Ascending aorta (tissue), 2 donors: ENCODE results near the gene MAP4K1. TPM values are rescaled to one million over a fixed set of nuclear protein-coding genes. Genes with fewer than 3 reads are reported as not detected.

ENCODE experiments used
- DNase-seq, 2 donors: peaks; one replicate each; pipeline ENCODE4 v3.0.0-alpha.2; 2019; ENCODE audit warnings: low spot score in 2 of 2
- H3K27ac ChIP-seq, 2 donors: fragments of 200-600 bp; sonication (generic); one replicate each; pipeline ENCODE4 v1.5.1; 2016 to 2017; ENCODE audit warnings: mild to moderate bottlenecking in 1 of 2
- H3K27me3 ChIP-seq: fragments of 200-600 bp; sonication (generic); one replicate; pipeline ENCODE4 v1.5.1; 2017
- H3K36me3 ChIP-seq, 2 donors: fragments of 200-600 bp; sonication (generic); one replicate each; pipeline ENCODE4 v1.5.1; 2016
- H3K4me1 ChIP-seq, 2 donors: fragments of 200-600 bp; sonication (generic); one replicate each; pipeline ENCODE4 v1.5.1; 2016 to 2017; ENCODE audit warnings: mild to moderate bottlenecking in 1 of 2
- H3K4me3 ChIP-seq, 2 donors: fragments of 200-600 bp; sonication (generic); one replicate each; pipeline ENCODE4 v1.5.1; 2016 to 2017; ENCODE audit warnings: mild to moderate bottlenecking in 1 of 2
- H3K9me3 ChIP-seq, 2 donors: fragments of 200-600 bp; sonication (generic); one replicate each; pipeline ENCODE4 v1.5.1; 2016
- CTCF ChIP-seq, 3 experiments: fragments of 200-600 bp in 2 of 3; fragments of 450-650 bp in 1 of 3; sonication (generic) in 2 of 3; IDR thresholded peaks; one replicate each; pipeline ENCODE4 v1.5.1; 2016 to 2019; ENCODE audit warnings: antibody characterized with exemption in 3 of 3, mild to moderate bottlenecking in 1 of 3, moderate library complexity in 1 of 3
- intact Hi-C: fragments of 100-400 bp; cut with DNase I; formaldehyde crosslinking; loops from one replicate; pipeline ENCODE4 v1.15.1; 2023
- total RNA-seq: library from RNA; depleted of rRNA; stranded (reverse); fragments of >200 nt; gene quantifications from one replicate; pipeline ENCODE4 v1.1.0, GENCODE V29; 2016

The MAP4K1 gene
- total RNA-seq, 1 donor from 2014 or later, result 15.1 TPM

DNA sequence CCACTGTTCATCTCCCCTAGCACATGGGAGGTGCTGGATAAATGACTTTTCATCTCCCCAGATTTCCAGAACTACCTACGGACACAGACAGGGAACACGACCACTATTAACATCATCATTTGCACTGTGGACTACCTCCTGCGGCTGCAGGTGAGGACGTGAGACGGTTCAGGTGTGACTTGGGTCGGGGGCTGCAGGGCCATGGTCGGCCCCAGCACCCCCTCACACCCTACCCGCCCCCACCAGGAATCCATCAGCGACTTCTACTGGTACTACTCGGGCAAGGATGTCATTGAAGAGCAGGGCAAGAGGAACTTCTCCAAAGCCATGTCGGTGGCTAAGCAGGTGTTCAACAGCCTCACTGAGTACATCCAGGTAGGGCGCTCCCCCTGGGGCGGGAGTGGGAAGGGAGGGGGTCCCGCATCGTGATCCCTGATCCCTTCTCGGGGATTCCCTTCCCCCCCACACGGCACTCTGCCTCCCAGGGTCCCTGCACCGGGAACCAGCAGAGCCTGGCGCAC, 74.4 kb downstream of the MAP4K1 start:
- Histone ChIP-seq H3K4me3 (peak overlapping the region in 1 of 2 donors; percentile 58), H3K9me3 (no peaks in the 10 kb centered on the region), H3K36me3 (no peaks in the 10 kb centered on the region), H3K27ac (no peak overlapping the region), H3K27me3 (no peaks in the 10 kb centered on the region), H3K4me1 (peaks cover 0 to 22% of the 10 kb centered on the region in 2 donors)
- no peak for DNase-seq
- no peak for TF ChIP-seq CTCF (IDR thresholded peaks at IDR 0.05)
- intact Hi-C loops, result loop anchor here (5.0 to 10.0 kb wide), 4 partner anchors 74 to 351 kb away; partner anchors contain the start of genes EIF3K, MAP4K1, NFKBIB and SIRT2

DNA sequence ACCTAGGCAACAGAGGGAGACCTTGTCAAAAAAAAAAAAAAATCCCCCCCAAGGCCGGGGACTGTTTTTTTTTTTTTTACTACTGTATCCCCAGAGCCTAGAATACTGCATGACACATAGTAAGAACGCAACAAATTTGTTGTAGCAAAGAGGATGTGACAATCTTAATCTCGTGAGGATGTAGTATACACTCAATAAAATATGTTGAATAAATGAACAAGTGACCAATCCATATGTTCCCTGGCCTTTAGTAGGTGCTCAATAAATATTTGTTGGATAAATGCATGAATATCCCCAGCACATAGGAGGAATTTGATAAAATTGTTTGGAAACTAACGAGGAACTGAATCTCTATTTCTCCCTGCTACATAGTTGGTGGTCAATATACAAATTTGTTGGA, 75.7 kb downstream of the MAP4K1 start:
- intact Hi-C loops, result loop anchor here (5.0 to 10.0 kb wide), 4 partner anchors 75 to 353 kb away; partner anchors contain the start of genes EIF3K, MAP4K1, NFKBIB and SIRT2
- DNase-seq, result no peak
- no peak overlapping the region for H3K27ac ChIP-seq
- TF ChIP-seq CTCF (IDR thresholded peaks at IDR 0.05), result no peak
- peaks cover 0 to 25% of the 10 kb centered on the region in 2 donors for H3K4me1 ChIP-seq
- H3K27me3 ChIP-seq, result no peaks in the 10 kb centered on the region
- no peaks in the 10 kb centered on the region for H3K36me3 ChIP-seq
- H3K9me3 ChIP-seq, result no peaks in the 10 kb centered on the region
- no peak overlapping the region for H3K4me3 ChIP-seq

GRCh38 chr19:38539751-38540150, 78.0 kb downstream of the MAP4K1 start:
- Histone ChIP-seq H3K9me3 (peaks cover 0 to 9% of the 10 kb centered on the region in 2 donors), H3K27me3 (no peaks in the 10 kb centered on the region), H3K4me1 (peaks cover 0 to 24% of the 10 kb centered on the region in 2 donors), H3K36me3 (no peaks in the 10 kb centered on the region), H3K27ac (no peak overlapping the region), H3K4me3 (no peak overlapping the region)
- no peak for DNase-seq
- no peak for TF ChIP-seq CTCF (IDR thresholded peaks at IDR 0.05)
- intact Hi-C loops, result loop anchor here (5.0 to 10.0 kb wide), 4 partner anchors 78 to 355 kb away; partner anchors contain the start of genes EIF3K, MAP4K1, NFKBIB and SIRT2

DNA sequence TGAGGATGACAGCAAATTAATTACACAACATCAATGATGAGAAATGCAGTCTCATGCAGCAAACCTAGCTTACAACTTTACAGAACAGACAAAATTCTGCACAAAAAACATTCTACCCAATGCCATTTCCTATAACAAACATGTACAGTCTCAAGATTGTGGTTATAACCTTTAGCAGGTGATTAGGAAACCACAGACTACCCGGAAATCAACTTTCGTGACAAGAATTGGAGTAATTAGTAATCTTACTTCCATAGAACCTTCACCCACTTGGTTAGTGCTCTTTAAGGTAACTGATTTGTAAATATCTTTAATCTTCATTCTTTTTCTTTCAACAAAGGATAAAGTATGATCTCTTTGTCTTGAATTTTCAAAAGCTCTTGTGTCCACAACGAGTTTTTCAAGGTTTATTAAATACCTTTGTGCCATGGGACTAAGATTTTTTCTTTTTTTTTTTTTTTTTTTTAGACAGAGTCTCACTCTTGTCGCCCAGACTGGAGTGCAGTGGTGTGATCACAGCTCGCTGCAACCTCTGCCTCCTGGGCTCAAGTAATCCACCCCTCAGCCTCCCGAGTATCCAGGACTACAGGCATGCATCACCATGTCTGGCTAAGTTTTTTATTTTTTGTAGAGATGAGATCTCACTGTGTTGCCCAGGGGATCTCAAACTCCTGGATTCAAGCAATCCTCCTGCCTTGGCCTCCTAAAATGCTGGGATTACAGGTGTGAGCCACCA, 78.8 kb downstream of the MAP4K1 start:
- Histone ChIP-seq H3K9me3 (peaks cover 0 to 9% of the 10 kb centered on the region in 2 donors), H3K27me3 (no peaks in the 10 kb centered on the region), H3K4me3 (no peak overlapping the region), H3K27ac (peak overlapping the region; percentile 53 to 61), H3K4me1 (peaks cover 0 to 18% of the 10 kb centered on the region in 2 donors), H3K36me3 (no peaks in the 10 kb centered on the region)
- intact Hi-C loops, result no loop called here
- no peak for TF ChIP-seq CTCF (IDR thresholded peaks at IDR 0.05)
- no peak for DNase-seq

GRCh38 chr19:38538386-38538785, 79.4 kb downstream of the MAP4K1 start:
- intact Hi-C loops, result no loop called here
- H3K4me3 ChIP-seq, result no peak overlapping the region
- H3K9me3 ChIP-seq, result peaks cover 0 to 9% of the 10 kb centered on the region in 2 donors
- peaks cover 0 to 18% of the 10 kb centered on the region in 2 donors for H3K4me1 ChIP-seq
- DNase-seq, result no peak
- peak overlapping the region; percentile 53 to 61 for H3K27ac ChIP-seq
- no peaks in the 10 kb centered on the region for H3K36me3 ChIP-seq
- H3K27me3 ChIP-seq, result no peaks in the 10 kb centered on the region
- no peak for TF ChIP-seq CTCF (IDR thresholded peaks at IDR 0.05)

Other genes with a start within 250 kb of the MAP4K1 start
- 235 TPM for gene PSMD8, start 243.4 kb downstream of the MAP4K1 start, total RNA-seq
- gene GGN, start 229.9 kb downstream of the MAP4K1 start, total RNA-seq, result 46.9 TPM
- gene SPRED3, start 229.3 kb downstream of the MAP4K1 start, total RNA-seq, result 18.3 TPM
- 11.1 TPM for gene FAM98C, start 214.9 kb downstream of the MAP4K1 start, total RNA-seq
- gene RASGRP4, start 191.7 kb downstream of the MAP4K1 start, total RNA-seq, result 0.64 TPM
- 1.5 TPM for gene RYR1, start 184.3 kb downstream of the MAP4K1 start, total RNA-seq
- 696 TPM for gene EIF3K, start 1.2 kb upstream of the MAP4K1 start, total RNA-seq
- gene ACTN4, start 29.7 kb upstream of the MAP4K1 start, total RNA-seq, result 1,036 TPM
- not detected for gene CAPN12, start 126.5 kb upstream of the MAP4K1 start, total RNA-seq
- gene LGALS7, start 155.6 kb upstream of the MAP4K1 start, total RNA-seq, result not detected
- not detected for gene LGALS7B, start 171.2 kb upstream of the MAP4K1 start, total RNA-seq
- not detected for gene LGALS4, start 195.0 kb upstream of the MAP4K1 start, total RNA-seq
- gene ECH1, start 213.8 kb upstream of the MAP4K1 start, total RNA-seq, result 67.6 TPM
- 110 TPM for gene HNRNPL, start 232.0 kb upstream of the MAP4K1 start, total RNA-seq